Type B pancreatic cell (in vitro differentiated cells): Measurements from ENCODE around the gene FAM237A. TPM values are rescaled to one million over a fixed set of nuclear protein-coding genes. Genes with fewer than 3 reads are reported as not detected.

Experiments
- DNase-seq: peaks from one replicate; pipeline ENCODE4 v3.0.0; 2021; ENCODE audit warnings: mixed read lengths; ENCODE audit not compliant: unreplicated experiment; ENCODE audit errors: extremely low spot score
- H3K27ac Mint-ChIP-seq: 2 replicates; pipeline ENCODE4 v1.8.0; 2021; ENCODE audit warnings: mild to moderate bottlenecking, mixed read lengths
- H3K27me3 Mint-ChIP-seq: 2 replicates; pipeline ENCODE4 v1.8.0; 2021; ENCODE audit warnings: mixed read lengths
- H3K36me3 Mint-ChIP-seq: 2 replicates; pipeline ENCODE4 v1.8.0; 2021; ENCODE audit warnings: mixed read lengths
- H3K4me1 Mint-ChIP-seq: one replicate; pipeline ENCODE4 v1.8.0; 2021; ENCODE audit warnings: mixed read lengths; ENCODE audit not compliant: unreplicated experiment
- H3K4me3 Mint-ChIP-seq: 2 replicates; pipeline ENCODE4 v1.8.0; 2021; ENCODE audit warnings: mild to moderate bottlenecking, mixed read lengths
- H3K9me3 Mint-ChIP-seq: 2 replicates; pipeline ENCODE4 v1.8.0; 2021; ENCODE audit warnings: mixed read lengths
- CTCF ChIP-seq: fragments of 200-600 bp; sonication (generic); conservative IDR thresholded peaks from 2 replicates; pipeline ENCODE4 v1.5.0; 2021; ENCODE audit warnings: antibody characterized with exemption, mild to moderate bottlenecking
- long read RNA-seq: library from polyadenylated mRNA; unstranded; transcript quantifications from one replicate; pipeline ENCODE4 v2.0.0, GENCODE V29; 2020
- total RNA-seq: library from RNA; stranded (reverse); gene quantifications from 2 replicates; pipeline ENCODE4 v1.2.1, GENCODE V29; 2021; ENCODE audit warnings: low replicate concordance

FAM237A gene
- total RNA-seq: not detected in 2 replicates
- long read RNA-seq: 0 reads

- no peak for TF ChIP-seq CTCF
- no peaks in the 10 kb centered on the region for H3K36me3 Mint-ChIP-seq
- no peak within 1 kb of the TSS for H3K27ac Mint-ChIP-seq
- H3K27me3 Mint-ChIP-seq: peaks cover 29% of the 10 kb centered on the region
- DNase-seq: peak; percentile 73
- H3K9me3 Mint-ChIP-seq: no peaks in the 10 kb centered on the region
- no peaks in the 10 kb centered on the region for H3K4me1 Mint-ChIP-seq
- peak within 1 kb of the TSS; percentile 60 for H3K4me3 Mint-ChIP-seq
Observed at GRCh38 chr2:206642075-206643025, at the start of gene FAM237A. TSS of gene FAM237A (plus strand) at chr2:206642487. CDS start at chr2:206644237, 1,750 bp downstream.

DNA sequence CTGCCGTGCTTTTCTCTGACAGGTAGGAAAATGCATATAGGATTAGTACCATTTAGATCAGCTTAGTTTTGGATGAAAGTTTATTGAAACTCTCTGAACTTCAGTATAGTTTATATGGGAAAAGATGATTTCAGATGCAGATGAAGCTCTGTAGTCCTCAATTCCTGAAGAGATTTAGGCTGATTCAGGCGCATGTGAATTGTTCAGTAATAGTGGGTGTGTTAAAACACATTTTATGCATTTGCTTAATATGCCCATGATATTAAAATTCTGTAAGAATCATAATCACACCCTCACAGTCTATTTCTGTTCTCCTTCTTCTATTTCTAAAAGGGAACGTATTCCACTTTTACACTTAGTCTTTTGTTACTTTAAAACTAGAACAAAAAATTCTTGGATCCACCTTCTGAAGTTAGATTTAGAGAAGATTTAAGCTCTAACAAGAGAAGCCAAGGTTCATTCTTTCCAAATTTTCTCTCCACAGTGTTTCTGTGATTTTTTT lies 44.5 kb upstream of the FAM237A start:
- no peak for TF ChIP-seq CTCF
- Mint-ChIP-seq H3K9me3 (no peaks in the 10 kb centered on the region), H3K4me3 (no peak overlapping the region), H3K4me1 (no peaks in the 10 kb centered on the region), H3K27me3 (no peaks in the 10 kb centered on the region), H3K36me3 (no peaks in the 10 kb centered on the region), H3K27ac (no peak overlapping the region)
- DNase-seq: no peak

DNA sequence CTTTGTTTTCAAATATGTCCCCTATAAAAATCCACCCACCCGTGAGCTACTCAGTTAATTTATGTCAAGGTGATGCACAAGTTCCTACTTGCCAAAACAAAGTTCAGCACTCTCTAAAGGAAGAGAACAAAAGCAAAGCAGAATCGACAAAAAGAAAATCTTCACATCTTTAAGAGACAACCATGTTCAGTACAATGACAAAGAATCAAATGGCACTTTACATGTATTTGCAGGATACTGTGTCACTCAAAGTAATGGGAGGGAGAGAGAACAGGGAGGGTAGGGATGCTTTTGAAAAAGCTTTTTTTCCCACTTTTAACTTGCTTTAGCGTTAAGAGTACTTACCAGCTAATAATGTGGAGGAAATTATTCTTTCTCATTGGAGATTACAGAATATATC lies 39.0 kb upstream of the FAM237A start:
- no peak overlapping the region for H3K27ac Mint-ChIP-seq
- H3K4me3 Mint-ChIP-seq: no peak overlapping the region
- DNase-seq: no peak
- no peak for TF ChIP-seq CTCF
- no peaks in the 10 kb centered on the region for H3K4me1 Mint-ChIP-seq
- H3K27me3 Mint-ChIP-seq: no peaks in the 10 kb centered on the region
- H3K9me3 Mint-ChIP-seq: no peaks in the 10 kb centered on the region
- H3K36me3 Mint-ChIP-seq: no peaks in the 10 kb centered on the region

DNA sequence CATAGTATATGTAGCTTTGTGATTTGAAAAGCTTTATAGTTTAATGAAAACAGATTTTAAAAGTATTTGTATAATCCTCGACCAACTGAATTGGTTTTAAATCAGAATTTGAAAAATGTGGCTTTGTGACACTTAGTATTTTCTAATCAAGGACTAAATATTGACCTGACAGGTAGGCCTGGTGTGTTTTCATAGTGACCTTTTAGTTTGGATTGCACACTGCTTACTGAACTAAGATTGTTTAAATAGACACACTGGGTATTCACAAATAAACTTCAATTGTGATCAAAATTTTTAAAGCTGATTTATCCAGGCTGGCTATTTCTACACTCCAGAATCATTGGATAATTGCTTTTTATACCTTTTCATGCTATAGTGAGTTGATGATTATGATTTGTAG lies 31.8 kb upstream of the FAM237A start:
- DNase-seq: no peak
- no peak overlapping the region for H3K4me3 Mint-ChIP-seq
- no peak for TF ChIP-seq CTCF
- H3K27me3 Mint-ChIP-seq: no peaks in the 10 kb centered on the region
- no peaks in the 10 kb centered on the region for H3K4me1 Mint-ChIP-seq
- H3K36me3 Mint-ChIP-seq: no peaks in the 10 kb centered on the region
- no peak overlapping the region for H3K27ac Mint-ChIP-seq
- no peaks in the 10 kb centered on the region for H3K9me3 Mint-ChIP-seq

GRCh38 chr2:206611191-206611590 lies 31.1 kb upstream of the FAM237A start:
- no peaks in the 10 kb centered on the region for H3K36me3 Mint-ChIP-seq
- TF ChIP-seq CTCF: no peak
- no peaks in the 10 kb centered on the region for H3K9me3 Mint-ChIP-seq
- no peak overlapping the region for H3K27ac Mint-ChIP-seq
- no peaks in the 10 kb centered on the region for H3K4me1 Mint-ChIP-seq
- no peaks in the 10 kb centered on the region for H3K27me3 Mint-ChIP-seq
- H3K4me3 Mint-ChIP-seq: no peak overlapping the region
- DNase-seq: no peak
